GM19467 (cell line): Measurements from ENCODE around the gene PTTG2.

Source experiments
- ATAC-seq: cut with Tn5 transposase; IDR thresholded peaks from one replicate; pipeline ENCODE4 v1.9.1; 2021; ENCODE audit warnings: mild to moderate bottlenecking, moderate library complexity; ENCODE audit not compliant: unreplicated experiment

PTTG2 gene

GRCh38 chr4:37982736-37983135 lies 22.5 kb downstream of the PTTG2 start:
- ATAC-seq, result no peak

GRCh38 chr4:37983951-37984350 lies 23.8 kb downstream of the PTTG2 start:
- no peak for ATAC-seq

- ATAC-seq, result no peak
These were observed 25.6 kb downstream of the PTTG2 start for GRCh38 chr4:37985730-37986275.

GRCh38 chr4:37988670-37989069 lies 28.5 kb downstream of the PTTG2 start:
- no peak for ATAC-seq

GRCh38 chr4:37989398-37990260 lies 29.4 kb downstream of the PTTG2 start:
- no peak for ATAC-seq

- no peak for ATAC-seq
These were observed 30.6 kb downstream of the PTTG2 start for GRCh38 chr4:37990731-37991245.

- ATAC-seq, result no peak
These were observed 31.6 kb downstream of the PTTG2 start for GRCh38 chr4:37991623-37992410.

GRCh38 chr4:37993806-37994205 lies 33.6 kb downstream of the PTTG2 start:
- ATAC-seq, result no peak

GRCh38 chr4:37994569-37994968 lies 34.4 kb downstream of the PTTG2 start:
- ATAC-seq, result no peak

GRCh38 chr4:37995299-37995821 lies 35.2 kb downstream of the PTTG2 start:
- ATAC-seq, result no peak

- no peak for ATAC-seq
These were observed 36.0 kb downstream of the PTTG2 start for GRCh38 chr4:37995981-37996775.

GRCh38 chr4:37998226-37998625 lies 38.0 kb downstream of the PTTG2 start:
- no peak for ATAC-seq

- no peak for ATAC-seq
These were observed 39.0 kb downstream of the PTTG2 start for GRCh38 chr4:37999000-37999716.

- no peak for ATAC-seq
These were observed 39.8 kb downstream of the PTTG2 start for GRCh38 chr4:37999965-38000364.

- ATAC-seq, result no peak
These were observed 41.7 kb downstream of the PTTG2 start for GRCh38 chr4:38001927-38002326.

- ATAC-seq, result no peak
These were observed 42.4 kb downstream of the PTTG2 start for GRCh38 chr4:38002451-38003071.

GRCh38 chr4:38003102-38003501 lies 42.9 kb downstream of the PTTG2 start:
- no peak for ATAC-seq

- ATAC-seq, result no peak
These were observed 43.4 kb downstream of the PTTG2 start for GRCh38 chr4:38003628-38004027.

GRCh38 chr4:38004062-38004461 lies 43.9 kb downstream of the PTTG2 start:
- no peak for ATAC-seq
